Ovary (tissue), 3 donors: ENCODE measurements around the gene ZNHIT2.

Experiments used
- POLR2A ChIP-seq: fragments of 450-650 bp; IDR thresholded peaks from one replicate; pipeline ENCODE4 v1.6.1; 2017; ENCODE audit warnings: antibody characterized with exemption, mild to moderate bottlenecking, moderate library complexity
- TF ChIP-seq, protein P1 (sequence below), 3 donors: fragments of 450-650 bp in 2 of 3; fragments of 200-600 bp in 1 of 3; IDR thresholded peaks; one replicate each; pipeline versions ENCODE4 v1.5.1 to v1.8.0; 2016 to 2022; ENCODE audit warnings: antibody characterized with exemption in 3 of 3, mild to moderate bottlenecking in 1 of 3
- donor health status: DM: no; HTN: no; CAD: no.

DNA sequence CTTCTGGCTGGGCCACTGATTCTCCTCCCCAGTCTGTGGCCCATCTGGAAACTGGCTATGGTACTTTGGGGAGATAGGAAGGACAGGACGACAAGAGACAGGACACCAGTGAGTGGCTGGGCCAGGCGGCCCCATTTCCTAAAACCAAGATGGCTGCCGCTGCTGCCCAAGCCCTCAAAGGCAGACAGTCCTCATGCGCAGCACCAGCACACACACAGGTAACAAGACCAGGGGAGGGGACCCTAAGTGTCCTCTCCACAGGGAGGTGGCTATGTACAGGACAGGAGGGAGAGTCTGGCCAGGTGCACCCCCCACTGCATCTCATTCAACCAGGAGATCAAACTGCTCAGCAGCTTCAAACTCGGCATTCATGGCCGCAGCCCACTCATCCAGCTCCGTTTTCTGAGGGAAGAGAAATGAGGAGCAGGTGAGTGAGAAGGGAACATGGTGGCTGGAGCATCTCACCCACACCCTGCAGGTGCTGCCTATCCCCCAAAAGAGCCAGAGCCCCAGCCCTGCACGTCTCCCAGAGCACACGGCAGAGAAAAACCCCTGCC, 38.6 kb downstream of the ZNHIT2 start:
- TF ChIP-seq, protein P1, sequence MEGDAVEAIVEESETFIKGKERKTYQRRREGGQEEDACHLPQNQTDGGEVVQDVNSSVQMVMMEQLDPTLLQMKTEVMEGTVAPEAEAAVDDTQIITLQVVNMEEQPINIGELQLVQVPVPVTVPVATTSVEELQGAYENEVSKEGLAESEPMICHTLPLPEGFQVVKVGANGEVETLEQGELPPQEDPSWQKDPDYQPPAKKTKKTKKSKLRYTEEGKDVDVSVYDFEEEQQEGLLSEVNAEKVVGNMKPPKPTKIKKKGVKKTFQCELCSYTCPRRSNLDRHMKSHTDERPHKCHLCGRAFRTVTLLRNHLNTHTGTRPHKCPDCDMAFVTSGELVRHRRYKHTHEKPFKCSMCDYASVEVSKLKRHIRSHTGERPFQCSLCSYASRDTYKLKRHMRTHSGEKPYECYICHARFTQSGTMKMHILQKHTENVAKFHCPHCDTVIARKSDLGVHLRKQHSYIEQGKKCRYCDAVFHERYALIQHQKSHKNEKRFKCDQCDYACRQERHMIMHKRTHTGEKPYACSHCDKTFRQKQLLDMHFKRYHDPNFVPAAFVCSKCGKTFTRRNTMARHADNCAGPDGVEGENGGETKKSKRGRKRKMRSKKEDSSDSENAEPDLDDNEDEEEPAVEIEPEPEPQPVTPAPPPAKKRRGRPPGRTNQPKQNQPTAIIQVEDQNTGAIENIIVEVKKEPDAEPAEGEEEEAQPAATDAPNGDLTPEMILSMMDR (IDR thresholded peaks at IDR 0.05) = no peak
- TF ChIP-seq POLR2A = no peak
